GM18519 (cell line): Measurements from ENCODE around the gene SH3BP5L.

Experiments used
- ATAC-seq: cut with Tn5 transposase; IDR thresholded peaks from one replicate; pipeline ENCODE4 v1.9.1; 2021; ENCODE audit warnings: mild to moderate bottlenecking, moderate library complexity; ENCODE audit not compliant: unreplicated experiment, low FRiP score

SH3BP5L gene

GRCh38 chr1:248825909-248826760 lies at the start of gene SH3BP5L:
Gene SH3BP5L, minus strand, starts transcription at chr1:248825915. Its CDS starts 980 bp downstream, at chr1:248824935.
- ATAC-seq: peak; percentile 80

GRCh38 chr1:248873993-248874533 lies 48.3 kb upstream of the SH3BP5L start:
- ATAC-seq: peak; percentile 58

GRCh38 chr1:248873409-248873992 lies 47.8 kb upstream of the SH3BP5L start:
- peak; percentile 47 for ATAC-seq

GRCh38 chr1:248872752-248873408 lies 47.2 kb upstream of the SH3BP5L start:
- peak; percentile 14 for ATAC-seq

GRCh38 chr1:248871837-248872401 lies 46.2 kb upstream of the SH3BP5L start:
- no peak for ATAC-seq

- ATAC-seq: peak; percentile 58
Measured at GRCh38 chr1:248862998-248863881, 37.5 kb upstream of the SH3BP5L start.

- peak; percentile 3 for ATAC-seq
Measured at GRCh38 chr1:248862695-248862997, 36.9 kb upstream of the SH3BP5L start.

- ATAC-seq: no peak
Measured at GRCh38 chr1:248861616-248862015, 35.9 kb upstream of the SH3BP5L start.

- ATAC-seq: no peak
Measured at GRCh38 chr1:248860007-248860406, 34.3 kb upstream of the SH3BP5L start.

- peak; percentile 70 for ATAC-seq
Measured at GRCh38 chr1:248858891-248859889, 33.5 kb upstream of the SH3BP5L start, which contains the start of gene ZNF692. Gene ZNF692, minus strand, starts transcription at chr1:248859085. Its CDS starts 776 bp downstream, at chr1:248858309.

- peak; percentile 10 for ATAC-seq
Measured at GRCh38 chr1:248858096-248858890, 32.6 kb upstream of the SH3BP5L start.

- no peak for ATAC-seq
Measured at GRCh38 chr1:248857749-248858095, 32.0 kb upstream of the SH3BP5L start.

GRCh38 chr1:248857201-248857600 lies 31.5 kb upstream of the SH3BP5L start:
- no peak for ATAC-seq

- ATAC-seq: no peak
Measured at GRCh38 chr1:248856176-248856575, 30.5 kb upstream of the SH3BP5L start.

GRCh38 chr1:248855580-248855979 lies 29.9 kb upstream of the SH3BP5L start:
- ATAC-seq: no peak

- no peak for ATAC-seq
Measured at GRCh38 chr1:248853663-248854375, 28.1 kb upstream of the SH3BP5L start.
